Activated T-cell treated with anti-CD3 and anti-CD28 coated beads for 4 hours (primary cell): ENCODE results near the gene KCNG2.

Experiments
- DNase-seq: peaks from one replicate; pipeline ENCODE4 v3.0.0-alpha.2; 2020

Gene KCNG2

DNA sequence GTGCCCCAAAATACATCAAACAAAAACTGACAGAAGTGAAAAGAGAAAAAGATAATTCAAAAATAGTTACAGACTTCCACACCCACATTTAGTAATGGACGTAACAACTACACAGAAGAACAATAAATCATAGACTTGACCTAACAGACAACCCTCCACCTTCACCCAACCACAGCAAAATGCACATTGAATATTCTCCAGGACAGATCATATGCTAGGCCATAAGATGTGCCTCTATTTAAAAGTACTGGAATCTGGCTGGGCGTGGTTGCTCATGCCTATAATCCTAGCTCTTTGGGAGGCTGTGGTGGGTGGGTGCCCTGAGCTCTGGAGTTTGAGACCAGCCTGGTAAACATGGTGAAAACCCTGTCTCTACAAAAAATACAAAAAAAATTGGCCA lies 133.7 kb downstream of the KCNG2 start:
- DNase-seq: no peak

DNA sequence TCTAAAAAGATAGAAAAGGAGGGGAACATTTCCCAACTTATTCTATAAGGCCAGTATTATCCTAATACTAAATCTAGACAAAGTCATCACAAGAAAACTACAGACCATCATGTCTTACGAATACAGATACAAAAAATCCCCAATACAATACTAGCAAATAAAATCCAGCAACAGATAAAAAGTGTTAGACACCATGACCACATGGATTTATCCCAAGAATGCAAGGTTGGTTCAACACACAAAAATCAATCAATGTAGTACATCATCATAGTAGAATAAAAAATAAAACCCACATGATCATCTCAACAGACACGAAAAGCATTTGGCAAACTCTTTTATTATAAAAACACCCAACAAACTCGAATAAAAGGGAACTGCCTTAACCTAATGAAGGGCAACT lies 135.2 kb downstream of the KCNG2 start:
- DNase-seq: no peak

DNA sequence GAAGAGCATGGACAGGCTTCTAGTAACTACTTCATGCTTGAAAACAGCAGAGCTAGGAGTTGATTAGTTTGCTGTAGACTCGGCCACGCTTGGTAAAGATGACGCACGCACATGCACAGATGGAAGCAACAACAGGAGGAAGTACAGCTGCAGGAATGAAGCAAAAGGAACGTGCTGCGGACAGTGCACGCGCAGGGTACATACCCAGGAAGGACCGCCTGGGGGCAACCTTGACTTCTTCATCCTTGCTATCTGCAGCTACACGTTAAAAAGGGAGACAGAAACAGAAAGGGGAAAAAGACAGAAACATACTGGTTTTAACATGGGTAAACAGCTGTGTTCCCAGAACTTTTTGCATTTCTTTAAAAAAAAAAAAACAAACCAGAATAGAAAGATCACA lies 136.0 kb downstream of the KCNG2 start:
- no peak for DNase-seq

DNA sequence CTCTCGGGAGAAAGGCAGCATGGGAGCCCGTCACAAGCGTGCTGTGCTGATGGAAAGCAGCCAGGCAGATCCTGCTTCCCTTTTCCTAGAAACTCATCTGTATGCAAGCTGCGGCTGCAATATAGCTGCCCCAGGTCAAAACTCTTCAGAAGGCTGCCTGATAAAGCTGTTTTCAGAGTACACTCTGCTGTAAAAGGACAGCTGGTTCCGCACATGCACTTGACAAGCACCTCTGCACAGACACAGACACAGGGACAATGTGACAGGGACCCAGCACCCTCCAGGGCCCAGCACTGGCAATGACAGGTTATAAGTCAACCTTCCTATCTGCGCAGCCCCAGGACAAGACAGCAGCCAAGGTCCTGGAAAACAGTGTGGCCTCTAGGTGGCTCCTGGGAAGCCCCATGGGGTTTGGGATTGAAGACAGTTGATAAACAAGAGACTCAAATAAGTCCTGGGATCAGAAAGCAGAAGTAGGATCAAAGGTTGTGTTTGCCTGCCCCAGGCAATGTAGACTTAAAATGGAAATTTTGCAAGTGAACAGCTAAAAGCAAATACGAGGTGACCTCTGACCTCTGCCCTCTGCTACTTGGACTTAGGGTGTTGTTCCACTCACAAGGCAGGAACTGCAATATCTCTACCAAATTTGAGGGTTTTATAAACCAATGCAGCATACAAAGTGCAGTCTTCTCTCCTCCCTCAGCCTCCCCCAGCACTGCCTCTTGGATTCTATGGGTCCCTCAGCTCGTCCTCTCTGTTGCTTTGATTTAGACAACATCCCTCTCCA lies 136.8 kb downstream of the KCNG2 start:
- no peak for DNase-seq

DNA sequence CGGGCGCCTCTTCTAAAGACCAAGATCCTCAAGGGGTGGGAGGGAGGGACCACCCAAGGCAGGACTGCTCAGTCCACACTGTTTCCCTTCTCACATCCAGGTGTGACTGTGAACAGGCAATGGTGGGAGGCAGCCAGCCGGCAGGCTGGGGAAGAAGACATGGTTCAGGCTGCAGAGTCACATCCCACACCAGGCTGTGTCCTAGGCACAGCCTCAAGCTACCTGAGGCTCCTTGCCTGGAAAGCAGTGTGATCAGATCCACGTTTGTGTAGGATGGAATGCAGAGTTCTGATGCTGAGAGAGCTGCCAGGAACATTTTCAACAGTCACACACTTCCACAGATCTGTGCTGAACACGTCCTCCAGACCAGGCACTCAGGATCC lies 137.4 kb downstream of the KCNG2 start:
- DNase-seq: no peak

DNA sequence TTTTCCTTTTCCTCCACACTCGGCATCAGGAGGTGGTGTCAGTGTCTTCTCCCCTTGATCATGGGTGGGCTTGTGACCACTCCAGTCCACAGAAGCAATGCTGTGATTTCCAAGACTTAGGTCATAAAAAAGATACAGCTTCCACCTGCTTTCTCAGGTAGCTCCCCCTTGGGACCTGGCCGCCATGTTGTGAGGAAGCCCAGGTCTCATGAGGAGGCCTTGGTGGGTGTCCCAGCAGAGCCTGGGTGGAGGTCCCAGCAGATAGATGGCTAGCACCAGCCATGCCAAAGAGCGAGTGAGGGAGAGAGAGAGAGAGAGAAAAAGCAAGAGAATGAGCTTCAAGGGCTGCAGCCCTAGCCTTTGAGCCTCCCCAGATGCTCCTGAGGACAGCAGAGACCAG lies 137.8 kb downstream of the KCNG2 start:
- no peak for DNase-seq

DNA sequence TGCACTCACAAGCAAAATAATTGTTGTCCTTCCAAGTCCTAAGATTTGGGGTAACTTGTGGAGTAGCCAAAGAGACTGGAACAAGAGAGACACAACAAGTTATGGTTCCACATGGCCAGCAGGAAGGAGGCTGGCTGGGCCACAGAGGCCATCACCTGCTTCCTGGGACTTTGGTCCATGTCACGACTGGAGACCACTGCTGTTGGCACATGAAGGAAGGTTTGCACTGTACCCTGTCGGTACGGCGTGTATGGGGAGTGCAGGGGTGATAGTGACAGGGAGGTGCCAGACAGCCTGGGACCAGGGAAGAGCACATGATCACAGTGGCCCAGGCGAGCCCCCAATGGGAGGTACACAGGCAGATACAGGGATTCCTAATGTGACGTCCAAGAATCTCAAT lies 138.2 kb downstream of the KCNG2 start:
- DNase-seq: no peak

DNA sequence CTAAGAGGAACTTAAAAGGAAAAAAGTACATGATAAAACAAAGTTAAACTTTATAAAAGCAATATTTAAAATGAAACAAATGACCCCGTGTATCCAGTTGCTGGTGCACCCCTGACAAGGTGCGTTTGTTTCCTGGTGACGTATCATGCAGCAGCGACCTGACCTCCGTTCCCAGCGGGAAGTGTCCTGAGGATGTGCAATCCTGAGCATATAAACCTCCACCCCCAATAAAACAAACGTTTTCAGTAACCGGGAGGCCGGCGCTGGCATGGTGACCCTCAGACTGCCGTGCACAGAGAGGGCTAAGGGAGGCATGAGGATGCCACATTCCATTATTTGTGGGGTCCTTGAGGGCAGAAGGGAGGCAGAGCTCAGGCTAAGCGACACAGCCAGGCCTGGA lies 138.9 kb downstream of the KCNG2 start:
- DNase-seq: no peak

DNA sequence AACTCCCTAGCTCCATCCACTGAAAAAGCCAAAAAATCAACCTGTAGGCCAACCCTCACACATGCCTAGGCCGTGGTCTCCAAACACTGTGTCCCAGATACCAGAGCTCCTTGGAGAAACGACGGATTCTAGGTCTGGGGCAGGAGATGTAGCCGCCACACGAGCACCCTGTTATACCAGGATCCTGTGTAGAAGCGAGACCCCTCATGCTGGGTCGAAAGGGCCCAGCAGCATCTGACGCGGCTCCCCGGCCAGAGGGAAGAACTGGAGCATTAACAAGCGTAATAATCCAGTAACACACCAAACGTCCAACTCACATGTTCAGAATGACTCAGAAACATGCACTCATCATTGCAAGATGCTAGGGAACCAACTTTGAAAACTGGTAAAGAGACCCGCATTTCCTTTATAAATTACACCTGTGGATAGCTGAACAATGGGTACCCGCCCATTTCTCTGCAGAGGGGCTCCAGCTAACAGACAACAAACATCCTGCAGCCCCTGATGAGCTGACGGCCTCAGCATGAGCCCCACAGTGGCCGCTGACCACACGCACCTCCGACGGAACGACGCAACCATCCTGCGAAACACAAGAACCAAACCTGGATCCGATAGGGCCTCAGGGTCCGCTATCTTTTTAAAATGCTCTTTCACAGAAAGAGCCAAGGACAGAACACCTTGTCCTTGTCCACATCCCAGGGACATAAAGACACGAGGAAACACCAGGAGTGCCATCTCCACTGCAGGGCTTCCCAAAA lies 139.5 kb downstream of the KCNG2 start:
- no peak for DNase-seq

DNA sequence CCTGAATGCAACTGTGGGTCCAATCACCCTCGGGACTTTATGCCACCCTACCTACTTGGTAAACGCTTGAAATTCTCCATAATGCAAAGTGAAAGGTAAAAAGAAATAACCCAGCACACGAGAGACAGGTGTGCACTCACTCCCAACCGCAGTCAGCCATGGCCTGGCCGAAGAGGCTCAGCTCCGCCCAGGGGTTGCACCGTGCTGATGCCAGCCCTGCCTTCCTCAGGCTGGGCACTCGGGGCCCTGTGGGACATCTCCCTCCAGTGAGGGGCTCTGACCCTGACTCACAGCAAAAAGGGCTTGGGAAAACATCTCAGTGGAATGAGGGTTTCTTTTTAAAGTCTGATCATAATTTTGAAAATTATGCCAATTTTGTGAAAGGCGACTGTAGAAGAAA lies 140.5 kb downstream of the KCNG2 start:
- no peak for DNase-seq

DNA sequence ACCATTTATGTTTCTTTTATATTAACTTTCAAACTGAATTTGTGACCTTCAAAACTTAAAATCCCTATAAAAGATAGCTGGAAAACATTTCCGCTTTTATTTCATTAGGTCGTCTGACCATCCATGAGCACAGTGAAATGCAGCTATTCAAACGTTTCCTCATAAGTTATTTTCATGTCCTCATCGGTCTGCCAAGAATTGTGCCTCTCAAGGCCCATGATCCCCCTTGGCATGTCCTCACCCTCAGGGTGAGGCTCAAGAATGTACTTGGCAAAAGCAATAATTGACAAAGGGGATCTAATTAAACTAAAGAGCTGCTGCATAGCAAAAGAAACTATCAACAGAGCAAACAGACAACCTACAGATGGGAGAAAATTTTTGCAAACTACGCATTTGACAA lies 141.4 kb downstream of the KCNG2 start:
- DNase-seq: no peak

DNA sequence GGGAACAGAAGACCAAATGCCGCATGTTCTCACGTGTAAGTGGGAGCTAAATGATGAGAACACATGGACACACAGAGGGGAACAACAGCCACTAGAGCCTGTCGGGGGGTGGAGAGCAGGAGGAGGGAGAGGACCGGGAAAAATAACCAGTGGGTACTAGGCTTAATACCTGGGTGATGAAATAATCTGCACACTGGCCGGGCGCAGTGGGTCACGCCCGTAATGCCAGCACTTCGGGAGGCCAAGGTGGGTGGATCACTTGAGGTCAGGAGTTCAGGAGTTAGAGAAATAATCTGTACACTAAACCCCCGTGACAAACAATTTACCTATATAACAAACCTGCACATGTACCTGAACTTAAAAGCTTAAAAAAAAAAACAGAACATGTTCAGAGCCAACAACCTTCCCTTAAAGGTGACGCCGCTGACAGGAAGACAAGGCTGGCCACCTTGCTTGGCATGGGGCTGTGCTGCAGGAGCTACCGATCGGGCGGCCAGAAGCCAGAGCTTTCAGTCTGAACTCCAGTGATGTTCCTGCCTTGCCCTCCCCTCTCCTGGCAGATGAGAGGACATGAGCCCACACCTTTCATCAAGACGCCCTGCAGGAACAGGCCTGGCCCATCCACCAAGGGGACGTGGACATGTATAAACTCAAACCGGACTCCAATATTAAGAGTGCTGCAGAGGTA lies 142.5 kb downstream of the KCNG2 start:
- DNase-seq: no peak

DNA sequence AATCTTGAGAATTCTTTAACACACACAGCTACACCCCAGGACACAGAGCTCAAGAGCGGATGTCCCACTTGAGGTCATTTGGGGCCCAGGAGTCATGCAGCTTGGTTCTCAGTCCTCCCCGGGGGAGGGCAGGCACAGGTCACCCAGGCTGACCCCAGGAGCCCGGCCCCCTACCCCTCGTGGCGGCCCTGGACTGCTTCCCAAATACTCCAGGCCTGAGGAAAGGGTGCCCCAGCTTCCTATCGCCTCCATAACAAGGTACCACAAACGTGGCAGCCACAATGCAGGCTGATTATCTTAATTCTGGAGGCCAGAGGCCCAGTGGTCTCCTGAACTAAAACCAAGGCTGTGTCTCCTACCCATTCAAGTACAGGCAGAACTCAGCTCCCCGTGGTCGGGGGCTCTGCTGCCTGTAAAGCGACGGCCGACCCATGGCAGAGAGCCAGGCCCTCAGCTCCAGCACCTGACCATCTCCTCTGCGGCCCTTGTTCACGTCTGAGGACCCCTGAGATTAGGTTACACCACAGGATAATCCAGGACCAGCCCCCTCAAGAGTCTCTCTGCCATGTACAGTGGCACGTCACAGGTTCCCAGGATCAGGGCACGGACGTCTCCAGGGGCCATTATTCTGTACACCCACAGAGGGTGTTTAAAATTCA lies 143.2 kb downstream of the KCNG2 start:
- DNase-seq: no peak

DNA sequence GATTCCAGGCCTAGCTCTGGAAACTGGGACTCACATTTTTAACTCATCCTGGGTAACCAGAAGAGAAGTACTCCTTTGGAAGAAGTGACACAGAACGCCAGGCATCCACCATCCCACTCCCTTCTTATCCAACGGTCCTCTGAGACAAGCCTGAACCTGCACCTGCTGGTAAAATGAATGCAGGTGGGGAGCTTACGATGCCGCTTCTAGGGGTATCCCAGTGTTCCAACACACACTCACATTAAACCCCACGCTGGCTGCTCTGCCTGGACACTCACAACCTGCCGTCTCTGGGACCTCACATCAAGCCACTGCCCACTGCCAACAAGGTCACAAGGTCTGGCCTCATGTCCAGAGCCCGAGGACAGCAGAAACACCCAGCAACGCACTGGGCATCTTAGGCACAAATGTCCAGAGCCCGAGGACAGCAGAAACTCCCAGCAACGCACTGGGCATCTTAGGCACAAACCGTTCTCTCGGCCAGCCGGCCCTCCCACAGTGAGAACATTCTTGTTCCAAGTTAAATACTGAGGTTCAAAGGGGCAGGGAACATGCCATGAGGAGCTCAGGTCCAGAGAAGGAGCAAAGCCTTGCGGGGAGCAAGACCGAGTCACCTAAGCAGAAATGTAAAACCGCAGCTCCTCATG lies 143.9 kb downstream of the KCNG2 start:
- DNase-seq: no peak

DNA sequence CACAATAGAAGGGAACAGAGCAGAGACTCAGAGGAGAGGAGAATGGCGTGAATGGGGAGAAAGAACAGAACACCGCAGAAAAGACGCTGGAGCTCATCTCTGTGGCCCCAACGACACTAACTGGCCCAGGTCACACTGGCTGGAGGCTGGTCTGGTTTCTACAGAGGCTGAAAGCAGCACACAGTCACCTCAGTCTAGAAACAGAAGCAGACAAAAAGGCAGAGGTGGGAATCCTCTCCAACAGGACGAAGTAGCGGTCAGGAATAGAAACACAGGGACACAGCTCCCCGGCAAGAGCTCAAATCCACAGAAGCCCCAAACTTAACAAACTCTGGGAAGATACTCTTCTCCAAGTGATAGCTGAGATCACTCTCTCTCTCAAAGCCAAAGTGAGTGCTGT lies 144.5 kb downstream of the KCNG2 start:
- no peak for DNase-seq

DNA sequence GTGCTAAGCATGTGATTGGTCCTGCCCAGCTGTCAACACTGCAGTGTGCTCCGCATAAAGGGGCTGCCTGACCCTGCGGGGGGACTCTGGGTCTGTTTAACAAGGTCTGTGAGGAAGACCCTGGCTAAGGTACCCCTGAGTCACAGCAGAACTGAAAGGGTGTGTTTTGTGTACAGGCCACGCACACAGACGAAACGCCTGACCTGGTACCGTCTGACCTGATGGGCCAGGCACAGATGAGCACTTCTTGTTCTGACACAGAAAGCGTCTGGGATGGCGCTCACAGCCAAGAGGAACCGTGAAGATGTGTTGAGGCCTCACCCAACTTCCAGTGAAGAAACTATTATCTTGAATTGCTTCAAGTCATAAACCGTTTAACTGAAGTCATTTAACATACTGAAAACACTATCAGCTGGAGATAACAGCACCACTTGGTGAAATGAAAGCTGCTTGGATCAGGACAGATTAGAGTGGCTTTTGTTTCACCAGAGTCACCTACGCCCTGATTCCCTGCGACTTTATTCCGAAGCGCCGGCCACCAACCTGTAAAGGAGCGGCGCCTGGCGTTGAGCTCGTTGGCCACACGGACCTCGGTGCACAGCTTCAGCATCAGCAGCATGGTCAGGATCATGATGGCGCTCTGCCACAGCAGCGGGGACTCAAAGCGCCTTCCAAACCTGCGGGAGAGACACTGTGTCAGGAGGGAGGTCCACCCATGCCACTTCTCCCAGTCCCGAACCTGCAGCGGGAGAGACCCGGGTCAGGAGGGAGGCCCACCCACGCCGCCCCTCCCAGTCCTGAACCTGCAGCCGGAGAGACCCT lies 145.3 kb downstream of the KCNG2 start:
- no peak for DNase-seq

DNA sequence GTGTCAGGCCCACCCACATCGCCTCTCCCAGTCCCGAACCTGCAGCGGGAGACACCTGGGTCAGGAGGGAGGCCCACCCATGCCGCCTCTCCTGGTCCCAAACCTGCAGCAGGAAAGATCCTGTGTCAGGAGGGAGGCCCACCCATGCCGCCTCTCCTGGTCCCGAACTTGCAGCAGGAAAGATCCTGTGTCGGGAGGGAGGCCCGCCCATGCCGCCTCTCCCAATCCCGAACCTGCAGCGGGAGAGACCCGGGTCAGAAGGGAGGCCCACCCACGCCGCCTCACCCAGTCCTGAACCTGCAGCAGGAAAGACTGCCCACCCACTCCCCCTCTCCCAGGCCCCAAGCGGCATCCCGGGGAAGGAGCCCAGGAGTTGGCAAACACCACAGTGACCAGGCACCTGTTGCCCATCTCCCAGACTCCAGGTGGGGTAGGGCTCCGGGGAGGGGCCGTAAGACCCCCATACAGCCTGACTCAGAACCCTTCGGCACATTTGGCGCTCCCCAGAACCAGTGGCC lies 145.9 kb downstream of the KCNG2 start:
- no peak for DNase-seq

DNA sequence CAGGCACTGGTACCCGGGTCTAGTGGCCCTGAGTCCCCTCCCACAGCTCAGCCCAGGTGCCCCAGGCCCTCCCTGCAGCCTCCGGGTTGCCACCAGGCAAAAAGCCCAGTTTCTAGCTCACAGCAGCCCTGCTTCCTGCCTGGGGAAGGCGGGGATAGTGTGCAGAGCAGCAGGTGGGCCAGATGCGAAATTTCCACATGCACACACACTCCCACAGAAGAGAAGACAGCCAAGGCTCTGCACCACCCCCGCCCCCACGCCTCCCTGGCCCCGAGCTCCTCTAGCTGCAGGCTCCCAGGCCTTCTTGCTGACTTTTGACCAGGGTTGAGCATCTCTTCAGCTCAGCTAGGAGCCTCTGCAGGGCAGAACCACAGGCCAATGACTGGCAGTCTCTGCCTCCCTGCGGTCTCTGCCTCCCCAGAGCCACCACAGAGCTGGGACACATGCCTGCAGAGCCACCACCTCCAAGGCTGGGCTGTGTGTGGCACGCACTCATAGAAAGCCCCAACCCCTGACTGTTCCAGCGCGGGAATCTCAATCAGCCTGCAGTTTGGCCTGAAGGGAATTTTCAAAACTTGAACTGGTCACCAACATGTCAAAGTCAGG lies 146.5 kb downstream of the KCNG2 start:
- DNase-seq: no peak

DNA sequence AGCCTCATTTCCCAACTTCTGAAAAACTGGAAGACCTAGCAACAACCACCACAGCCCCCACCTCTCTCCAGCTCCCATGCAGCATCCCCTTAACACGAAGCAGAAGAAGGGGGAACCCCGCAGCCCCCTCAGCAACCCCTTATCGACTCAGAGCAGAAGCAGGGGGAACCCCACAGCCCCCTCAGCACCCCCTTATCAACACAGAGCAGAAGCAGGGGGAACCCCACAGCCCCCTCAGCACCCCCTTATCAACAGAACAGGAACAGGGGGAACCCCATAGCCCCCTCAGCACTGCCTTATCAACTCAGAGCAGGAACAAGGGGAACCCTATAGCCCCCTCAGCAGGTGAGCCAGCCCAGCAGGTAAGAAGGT lies 147.0 kb downstream of the KCNG2 start:
- no peak for DNase-seq

DNA sequence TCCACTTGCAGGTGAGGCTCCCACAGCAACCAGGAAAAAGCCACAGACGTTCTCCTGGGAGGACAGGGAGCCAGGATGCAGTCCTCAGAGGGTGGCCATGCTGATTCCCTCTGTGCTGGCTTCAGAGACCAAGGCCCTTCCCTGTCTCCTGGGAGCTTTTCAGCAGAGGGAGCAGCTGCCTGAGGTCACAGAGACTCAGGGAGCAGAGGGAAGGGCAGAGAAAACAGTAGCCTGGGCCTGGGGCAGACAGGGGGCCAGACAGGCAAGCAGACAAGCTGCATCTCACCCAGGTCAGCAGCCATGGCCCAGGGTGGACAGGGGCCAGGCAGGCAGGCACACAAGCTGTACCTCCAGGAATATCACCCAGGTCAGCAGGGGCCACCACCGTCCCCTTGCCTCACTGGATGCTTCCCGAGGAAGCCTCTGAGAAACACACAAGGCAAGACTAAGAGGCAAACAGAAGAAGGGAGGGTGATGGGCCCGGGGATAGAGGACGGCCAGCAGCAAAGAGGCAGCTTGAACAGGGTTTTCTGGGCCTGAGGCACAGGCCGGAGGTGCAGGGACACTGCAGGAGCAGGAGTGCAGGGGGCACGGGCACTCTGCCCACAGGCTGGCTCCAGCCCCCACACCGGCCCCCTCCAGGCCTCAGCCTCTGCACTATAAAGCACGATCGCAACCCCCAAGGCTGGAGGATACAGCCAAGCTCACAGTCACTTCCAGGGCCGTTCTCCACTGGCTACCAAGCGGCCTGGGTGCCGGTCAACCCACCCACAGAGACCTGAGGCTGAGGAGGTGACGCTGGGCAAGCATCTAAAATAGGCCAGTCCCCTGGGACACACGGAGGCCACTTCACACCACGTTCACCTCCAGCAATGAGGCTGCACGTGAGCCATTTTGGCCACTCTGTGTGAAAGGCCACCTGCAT lies 147.6 kb downstream of the KCNG2 start:
- no peak for DNase-seq
